H1 (cell line): Measurements from ENCODE around the gene WBP1L. TPM values are rescaled to one million over a fixed set of nuclear protein-coding genes. Genes with fewer than 3 reads are reported as not detected.

Experiments used
- CTCF ChIA-PET: fragments of 300-600 bp; sonication (Branson Sonifier 250); formaldehyde crosslinking; loops from one replicate; lab custom pipeline; 2021; ENCODE audit not compliant: partially characterized antibody; lab: Charles Lee
- POLR2A ChIA-PET: fragments of 300-600 bp; sonication (Branson Sonifier 250); formaldehyde crosslinking; loops from one replicate; lab custom pipeline; 2021; ENCODE audit warnings: inconsistent platforms; ENCODE audit not compliant: partially characterized antibody; lab: Charles Lee
- DNase-seq, 2 experiments: peaks; one replicate each; pipeline versions ENCODE4 v3.0.0 to v3.0.0-alpha.2; 2010 to 2022; ENCODE audit warnings: low spot score in 2 of 2, low read depth in 1 of 2, mixed read lengths in 1 of 2
- FAIRE-seq: peaks from 2 replicates; lab custom pipeline; 2011; peaks lifted over from hg19 to GRCh38; lab: Jason Lieb, UNC
- H2AFZ ChIP-seq: 2 replicates; pipeline ENCODE4 v1.8.1; 2012; ENCODE audit warnings: low read length, inconsistent platforms
- H2AK5ac ChIP-seq: 2 replicates; pipeline ENCODE4 v1.6.1; 2013; ENCODE audit warnings: low read depth, low read length
- H2BK120ac ChIP-seq: replicated peaks from 2 replicates; pipeline ENCODE3; 2013; ENCODE audit warnings: low read depth, low read length, inconsistent platforms
- H2BK12ac ChIP-seq: 2 replicates; pipeline ENCODE4 v1.6.1; 2013; ENCODE audit warnings: low read depth, low read length
- H2BK15ac ChIP-seq: 2 replicates; pipeline ENCODE4 v1.6.1; 2013; ENCODE audit warnings: low read length
- H2BK20ac ChIP-seq: 2 replicates; pipeline ENCODE4 v1.6.1; 2013; ENCODE audit warnings: low read length
- H2BK5ac ChIP-seq: 2 replicates; pipeline ENCODE4 v1.6.1; 2013; ENCODE audit warnings: low read depth, low read length
- H3K14ac ChIP-seq: 2 replicates; pipeline ENCODE4 v1.6.1; 2013; ENCODE audit warnings: inconsistent platforms; ENCODE audit not compliant: insufficient read length
- H3K18ac ChIP-seq: 2 replicates; pipeline ENCODE4 v1.6.1; 2013; ENCODE audit warnings: low read length; ENCODE audit errors: extremely low read depth
- H3K23ac ChIP-seq: 2 replicates; pipeline ENCODE4 v1.6.1; 2013; ENCODE audit warnings: inconsistent platforms; ENCODE audit not compliant: insufficient read length
- H3K23me2 ChIP-seq: 2 replicates; pipeline ENCODE4 v1.6.1; 2013; ENCODE audit warnings: low read depth, low read length
- H3K27ac ChIP-seq: 2 replicates; pipeline ENCODE4 v1.6.1; 2011; ENCODE audit warnings: low read depth, low read length, inconsistent platforms
- H3K27me3 ChIP-seq, 4 experiments: replicated peaks in 1 of 4; 1 replicate in 1 of 4; 2 replicates in 3 of 4; pipeline versions ENCODE4 v1.6.1 to v1.8.1; 2011 to 2013; ENCODE audit warnings: low read length in 3 of 4, mild to moderate bottlenecking in 3 of 4, inconsistent platforms in 2 of 4, mixed read lengths in 2 of 4, moderate library complexity in 1 of 4; ENCODE audit not compliant: control insufficient read depth in 3 of 4, insufficient read depth in 3 of 4; ENCODE audit errors: extremely low read depth in 1 of 4
- H3K36me3 ChIP-seq, 4 experiments: 2 replicates each; pipeline versions ENCODE4 v1.6.1 to v1.8.1; 2011 to 2013; ENCODE audit warnings: mild to moderate bottlenecking in 4 of 4, low read length in 3 of 4, moderate library complexity in 2 of 4, control low read depth in 1 of 4, inconsistent platforms in 1 of 4; ENCODE audit not compliant: insufficient read depth in 4 of 4, control insufficient read depth in 2 of 4
- H3K4ac ChIP-seq: replicated peaks from 2 replicates; pipeline ENCODE3; 2013; ENCODE audit warnings: low read length, low read depth, mixed read lengths, inconsistent platforms; ENCODE audit not compliant: insufficient read length
- H3K4me1 ChIP-seq, 4 experiments: replicated peaks in 1 of 4; 1 replicate in 1 of 4; 2 replicates in 3 of 4; pipeline versions ENCODE4 v1.6.1 to v1.8.1; 2011 to 2013; ENCODE audit warnings: low read length in 3 of 4, inconsistent platforms in 2 of 4, mixed read lengths in 1 of 4; ENCODE audit not compliant: insufficient read depth in 4 of 4, control insufficient read depth in 3 of 4
- H3K4me2 ChIP-seq, 2 experiments: 2 replicates each; pipeline versions ENCODE4 v1.6.1 to v1.8.1; 2011 to 2013; ENCODE audit warnings: low read depth in 2 of 2, low read length in 2 of 2, control low read depth in 1 of 2, inconsistent platforms in 1 of 2, mild to moderate bottlenecking in 1 of 2; ENCODE audit not compliant: insufficient read depth in 1 of 2
- H3K4me3 ChIP-seq, 4 experiments: fragments of 200-600, 300-600 bp in 1 of 4; sonication (generic), shearing (Covaris generic), sonication (Bioruptor Twin) in 1 of 4; 2 replicates each; pipeline versions ENCODE4 v1.5.1 to v1.8.1; 2011 to 2016; ENCODE audit warnings: low read length in 4 of 4, low read depth in 3 of 4, control low read depth in 2 of 4, inconsistent platforms in 2 of 4, mild to moderate bottlenecking in 2 of 4, mixed read lengths in 1 of 4, moderate library complexity in 1 of 4; ENCODE audit not compliant: insufficient read depth in 2 of 4; ENCODE audit errors: extremely low read depth in 1 of 4
- H3K56ac ChIP-seq: replicated peaks from 2 replicates; pipeline ENCODE3; 2013; ENCODE audit warnings: low read depth, mild to moderate bottlenecking, mixed read lengths, low read length, inconsistent platforms; ENCODE audit not compliant: insufficient read length
- H3K79me1 ChIP-seq: 2 replicates; pipeline ENCODE4 v1.6.1; 2013; ENCODE audit warnings: low read depth, low read length, control low read depth
- H3K79me2 ChIP-seq, 2 experiments: 2 replicates each; pipeline versions ENCODE4 v1.6.1 to v1.8.1; 2012 to 2013; ENCODE audit warnings: low read length in 2 of 2, mild to moderate bottlenecking in 2 of 2, inconsistent platforms in 1 of 2; ENCODE audit not compliant: insufficient read depth in 2 of 2, control insufficient read depth in 1 of 2
- H3K9ac ChIP-seq, 4 experiments: replicated peaks in 1 of 4; 1 replicate in 1 of 4; 2 replicates in 3 of 4; pipeline versions ENCODE4 v1.6.1 to v1.8.1; 2011 to 2013; ENCODE audit warnings: low read depth in 3 of 4, low read length in 3 of 4, control low read depth in 2 of 4, mild to moderate bottlenecking in 2 of 4, moderate library complexity in 2 of 4, inconsistent platforms in 1 of 4; ENCODE audit errors: extremely low read depth in 1 of 4
- H3K9me3 ChIP-seq, 2 experiments: 2 replicates each; pipeline versions ENCODE4 v1.6.1 to v1.8.1; 2012 to 2013; ENCODE audit warnings: mild to moderate bottlenecking in 2 of 2, moderate library complexity in 2 of 2, control low read depth in 1 of 2, inconsistent platforms in 1 of 2, low read depth in 1 of 2, low read length in 1 of 2, mixed read lengths in 1 of 2; ENCODE audit not compliant: insufficient read depth in 2 of 2
- H4K20me1 ChIP-seq, 2 experiments: replicated peaks in 1 of 2; 2 replicates each; pipeline versions ENCODE3 to v1.8.1; 2011 to 2013; ENCODE audit warnings: inconsistent platforms in 2 of 2, low read length in 2 of 2, mild to moderate bottlenecking in 1 of 2; ENCODE audit not compliant: insufficient read depth in 2 of 2, control insufficient read depth in 1 of 2
- H4K5ac ChIP-seq: 2 replicates; pipeline ENCODE4 v1.6.1; 2013; ENCODE audit warnings: low read length, low read depth, mixed read lengths, inconsistent platforms; ENCODE audit not compliant: insufficient read length
- H4K8ac ChIP-seq: 2 replicates; pipeline ENCODE4 v1.8.0; 2013; ENCODE audit warnings: mild to moderate bottlenecking, moderate library complexity, low read length, inconsistent platforms; ENCODE audit not compliant: insufficient read depth; ENCODE audit errors: extremely low read depth
- H4K91ac ChIP-seq: replicated peaks from 2 replicates; pipeline ENCODE3; 2013; ENCODE audit warnings: low read length, mixed read lengths, inconsistent platforms; ENCODE audit not compliant: insufficient read length
- ATF3 ChIP-seq: IDR thresholded peaks from 2 replicates; pipeline ENCODE4 v1.6.1; 2011; ENCODE audit warnings: low read depth, mild to moderate bottlenecking, low read length; ENCODE audit not compliant: insufficient read depth
- CBX5 ChIP-seq: fragments of 300-800, 300-1000 bp; sonication (generic); IDR thresholded peaks from 2 replicates; pipeline ENCODE4 v1.7.1; 2016; ENCODE audit warnings: antibody characterized with exemption, low read length, low read depth
- JUN ChIP-seq: IDR thresholded peaks from 2 replicates; pipeline ENCODE4 v1.6.1; 2011; ENCODE audit warnings: low read depth, mild to moderate bottlenecking, improper control_type of control experiment, low read length
- RFX5 ChIP-seq: IDR thresholded peaks from 2 replicates; pipeline ENCODE4 v1.6.1; 2011; ENCODE audit warnings: low read depth, low read length, improper control_type of control experiment, borderline replicate concordance
- SRF ChIP-seq: IDR thresholded peaks from 2 replicates; pipeline ENCODE4 v1.6.1; 2011; ENCODE audit warnings: mild to moderate bottlenecking, low read depth, low read length, moderate library complexity
- WGBS, 2 experiments: shearing (Covaris generic) in 1 of 2; methylation state at CpG; one replicate each; pipeline versions ENCODE4 v1.1.6 to v1.1.7; 2013 to 2015; ENCODE audit warnings: low lambda C conversion rate in 2 of 2, mixed read lengths in 2 of 2, inconsistent platforms in 1 of 2, low coverage in 1 of 2, missing lambda C conversion rate in 1 of 2; ENCODE audit not compliant: insufficient replicate concordance in 2 of 2, insufficient coverage in 1 of 2, insufficient read length in 1 of 2; ENCODE audit errors: extremely low coverage in 1 of 2, missing lambda C conversion rate in 1 of 2; 5-methylcytosine and 5-hydroxymethylcytosine counted together
- polyA plus RNA-seq, 7 experiments: library from polyadenylated mRNA; depleted of rRNA in 3 of 7; stranded (reverse) in 5 of 7; unstranded in 2 of 7; fragments of >200 nt in 5 of 7; fragments of 200-250 nt in 2 of 7; gene quantifications; 1 replicate in 5 of 7; 2 replicates in 1 of 7; 4 replicates in 1 of 7; pipeline versions ENCODE4 v1.2.1 to v1.2.3, GENCODE V29; 2011 to 2013; ENCODE audit warnings: missing spikeins in 2 of 7, mixed read lengths in 2 of 7
- total RNA-seq: library from RNA; stranded (reverse); fragmentation: NEBNext Ultra II Directional; extraction: Animal tissue kit (Norgen Biotek cat#: 25700); gene quantifications from 2 replicates; pipeline ENCODE4 v1.2.1, GENCODE V29; 2021

WBP1L gene
- total and polyA plus RNA-seq, 2 of the 8 experiments (the other 6 are each of a cell fraction or from before 2014, with no cell fraction given), result 26.6 to 29.9 TPM

- no peaks in the 10 kb centered on the region for H4K20me1 ChIP-seq
- no peak overlapping the region for H3K23ac ChIP-seq
- H3K4me2 ChIP-seq, result peak overlapping the region; percentile 57 to 67; a peak in 3 of 4 replicates
- H2BK5ac ChIP-seq, result 0 out of 2 replicates have a peak overlapping the region, but pooled peaks have one; percentile 15
- H3K27ac ChIP-seq, result no peak overlapping the region
- no peak overlapping the region for H4K91ac ChIP-seq
- no peak overlapping the region for H2BK20ac ChIP-seq
- no peak for DNase-seq
- H3K23me2 ChIP-seq, result no peaks in the 10 kb centered on the region
- no peak overlapping the region; the same call in 1 of the 2 replicates for H2AK5ac ChIP-seq
- H2BK12ac ChIP-seq, result peak overlapping the region; percentile 77; the same call in 1 of the 2 replicates
- H3K36me3 ChIP-seq, result no peaks in the 10 kb centered on the region
- no peaks in the 10 kb centered on the region for H3K9me3 ChIP-seq
- no peak overlapping the region for H3K9ac ChIP-seq
- H3K4me3 ChIP-seq, result no peak overlapping the region
- peaks cover 6% of the 10 kb centered on the region; the same call in 1 of the 2 replicates for H3K79me1 ChIP-seq
- FAIRE-seq, result no peak
- ChIA-PET POLR2A (interaction anchor here (0.6 to 4.8 kb wide), 7 partner anchors 10 to 77 kb away, joined by 3 to 40 read pairs (median 5); partner anchors contain the start of gene WBP1L), CTCF (interaction anchor here (1.1 to 1.5 kb wide), 4 partner anchors 21 to 96 kb away, joined by 3 to 6 read pairs (median 4); no protein-coding TSS in a partner anchor)
- no peaks in the 10 kb centered on the region for H3K79me2 ChIP-seq
- H3K14ac ChIP-seq, result no peak overlapping the region
- peaks cover 21 to 27% (median 24%) of the 10 kb centered on the region in 4 experiments for H3K4me1 ChIP-seq
- H3K56ac ChIP-seq, result no peak overlapping the region
- H4K8ac ChIP-seq, result no peak overlapping the region
- no peak overlapping the region for H2BK120ac ChIP-seq
- no peak overlapping the region for H3K18ac ChIP-seq
- no peaks in the 10 kb centered on the region; a peak in 2 of 7 replicates for H3K27me3 ChIP-seq
- H3K4ac ChIP-seq, result peak overlapping the region; percentile 38
- H2BK15ac ChIP-seq, result peak overlapping the region; percentile 73; the same call in 1 of the 2 replicates
- no peak overlapping the region for H4K5ac ChIP-seq
- H2AFZ ChIP-seq, result no peak overlapping the region
- WGBS, 2 experiments, result 76% methylated on average over 16 of the region's 16 CpGs; no CpG with 5 or more reads in 1 of the 2 experiments
- TF ChIP-seq CBX5 (no peak), ATF3 (no peak), SRF (no peak), RFX5 (no peak), JUN (no peak)
These were observed 31.6 kb downstream of the WBP1L start for GRCh38 chr10:102775201-102775934.
